ENCODE results near the gene PKP1.

PKP1 gene

DNA sequence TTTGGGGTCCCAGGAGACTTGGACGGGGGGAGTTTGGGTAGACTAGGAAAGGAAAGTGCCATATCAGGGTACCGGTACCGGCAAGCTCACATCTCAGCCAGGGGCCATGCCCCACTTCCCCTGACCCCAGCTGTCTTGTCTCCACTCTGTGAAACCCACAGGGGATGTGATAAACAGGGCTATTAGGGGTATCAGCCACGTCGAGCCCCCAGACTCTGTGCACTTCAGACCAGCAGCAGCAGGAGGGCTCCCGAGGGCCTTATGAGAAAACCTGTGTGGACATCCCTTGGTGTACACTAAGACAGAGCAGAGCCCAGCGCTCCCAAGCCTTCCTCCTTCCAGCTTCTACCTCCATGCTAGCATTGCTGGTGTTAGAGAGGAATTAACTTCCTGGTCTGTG lies 47.9 kb downstream of the PKP1 start:
- no peak for DNase-seq

DNA sequence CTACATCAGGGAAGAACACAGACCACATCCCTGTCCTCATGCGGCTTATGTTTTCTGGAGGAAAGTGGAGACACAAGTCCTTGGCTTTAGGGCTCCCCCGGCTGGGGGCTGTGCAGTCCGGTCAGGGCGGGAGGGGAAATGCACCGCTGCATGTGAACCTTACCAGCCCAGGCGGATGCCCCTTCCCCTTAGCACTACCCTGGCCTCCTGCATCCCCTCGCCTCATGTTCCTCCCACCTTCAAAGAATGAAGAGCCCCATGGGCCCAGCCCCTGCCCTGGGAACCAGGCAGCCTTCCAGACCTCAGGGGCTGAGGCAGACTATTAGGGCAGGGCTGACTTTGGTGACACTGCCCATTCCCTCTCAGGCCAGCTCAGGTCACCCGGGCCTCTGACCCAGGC lies 48.7 kb downstream of the PKP1 start:
- no peak for DNase-seq

DNA sequence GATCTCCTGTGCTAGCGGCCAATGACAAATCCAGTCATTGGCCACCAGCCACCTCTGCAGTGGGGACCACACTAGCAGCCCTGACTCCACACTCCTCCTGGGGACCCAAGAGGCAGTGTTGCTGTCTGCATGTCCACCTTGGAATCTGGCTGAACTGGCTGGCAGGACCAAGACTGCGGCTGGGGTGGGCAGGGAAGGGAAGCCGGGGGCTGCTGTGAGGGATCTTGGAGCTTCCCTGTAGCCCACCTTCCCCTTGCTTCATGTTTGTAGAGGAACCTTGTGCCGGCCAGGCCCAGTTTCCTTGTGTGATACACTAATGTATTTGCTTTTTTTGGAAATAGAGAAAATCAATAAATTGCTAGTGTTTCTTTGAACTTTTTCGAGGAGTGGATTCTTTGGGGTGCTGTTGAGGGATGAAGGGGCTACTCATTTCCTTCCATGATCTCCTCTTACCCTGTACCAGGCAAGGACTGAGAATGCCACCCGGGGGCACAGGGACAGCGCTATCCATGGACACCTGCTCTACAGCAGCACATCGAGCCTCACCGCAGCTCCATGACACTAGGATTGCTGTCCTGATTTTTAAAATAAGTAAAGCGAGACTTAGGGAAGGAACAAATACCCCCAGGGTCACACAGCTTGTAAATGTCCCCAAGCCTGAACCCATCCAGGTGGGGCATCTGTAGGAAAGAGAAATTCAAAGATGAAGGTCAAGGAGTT lies 49.5 kb downstream of the PKP1 start:
- no peak for DNase-seq

GRCh38 chr1:201334325-201335173 lies 51.2 kb downstream of the PKP1 start:
- DNase-seq: no peak

DNA sequence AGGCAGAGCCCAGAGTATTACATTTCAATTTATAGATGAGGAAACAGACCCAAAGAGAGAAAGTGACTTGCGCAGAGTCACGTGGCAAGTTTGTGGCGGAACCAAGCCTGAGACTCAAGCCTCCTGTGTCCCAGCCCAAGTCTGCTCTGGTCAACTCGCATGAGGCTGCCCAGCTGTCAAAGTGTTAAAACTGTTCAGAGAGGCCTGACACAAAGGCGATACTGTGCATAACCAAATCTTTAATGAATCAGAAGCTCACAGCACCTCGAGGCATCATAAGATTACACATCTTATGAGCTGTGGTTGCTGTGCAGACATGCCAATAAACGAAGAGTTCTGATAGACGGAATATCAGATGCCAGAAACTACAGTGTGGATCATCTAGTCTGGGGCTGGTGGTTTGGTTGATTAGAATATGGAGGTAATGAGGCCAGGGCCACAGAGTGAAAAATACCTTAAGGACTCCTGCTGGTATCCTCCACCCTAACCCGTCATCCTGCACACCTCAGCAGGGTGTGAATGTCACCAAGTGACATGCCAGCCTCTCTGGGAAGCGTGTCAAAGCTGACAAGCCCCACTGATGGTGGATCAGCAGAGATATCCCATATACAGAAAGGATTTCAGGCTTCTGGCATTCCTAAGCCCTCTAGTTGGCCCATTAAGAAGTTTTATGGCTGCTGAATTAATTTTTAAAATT lies 52.0 kb downstream of the PKP1 start:
- DNase-seq: no peak

- DNase-seq: no peak
Observed at GRCh38 chr1:201335901-201336300, 52.6 kb downstream of the PKP1 start.

GRCh38 chr1:201336711-201337450 lies 53.6 kb downstream of the PKP1 start:
- DNase-seq: no peak

- no peak for DNase-seq
Observed at GRCh38 chr1:201341377-201341776, 58.1 kb downstream of the PKP1 start.

- no peak for DNase-seq
Observed at GRCh38 chr1:201344206-201345080, 61.1 kb downstream of the PKP1 start.

GRCh38 chr1:201345081-201345355 lies 61.7 kb downstream of the PKP1 start:
- no peak for DNase-seq

DNA sequence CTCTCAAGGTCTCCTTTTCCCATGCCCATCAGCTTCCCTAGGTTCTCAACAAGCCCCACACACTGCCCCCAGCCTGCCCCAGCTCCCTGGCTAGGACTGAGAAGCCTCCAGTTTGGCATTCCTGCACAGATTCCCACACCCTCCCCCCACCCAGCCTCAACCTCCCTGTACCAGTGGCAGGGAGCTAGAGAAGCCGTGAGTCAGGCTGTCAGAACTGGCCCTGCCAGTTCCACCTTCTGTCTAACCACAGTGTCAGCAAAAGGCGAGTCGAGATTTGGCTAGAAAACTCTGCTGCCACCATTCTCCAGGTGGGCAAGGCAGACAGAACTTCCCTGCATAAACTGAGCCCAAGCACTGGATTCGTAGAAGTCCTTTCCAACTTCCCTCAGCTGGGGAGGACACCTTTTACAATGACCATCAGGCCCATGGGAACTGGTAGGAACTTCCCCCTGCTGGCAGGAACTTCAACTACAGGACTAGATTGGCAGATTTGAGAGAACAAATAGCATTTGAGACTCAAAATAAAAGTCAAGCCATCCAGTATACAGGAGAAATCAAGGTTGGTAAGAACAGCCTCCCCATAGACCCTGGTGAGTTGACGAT lies 63.1 kb downstream of the PKP1 start:
- no peak for DNase-seq

- DNase-seq: no peak
Observed at GRCh38 chr1:201346987-201347386, 63.7 kb downstream of the PKP1 start.

DNA sequence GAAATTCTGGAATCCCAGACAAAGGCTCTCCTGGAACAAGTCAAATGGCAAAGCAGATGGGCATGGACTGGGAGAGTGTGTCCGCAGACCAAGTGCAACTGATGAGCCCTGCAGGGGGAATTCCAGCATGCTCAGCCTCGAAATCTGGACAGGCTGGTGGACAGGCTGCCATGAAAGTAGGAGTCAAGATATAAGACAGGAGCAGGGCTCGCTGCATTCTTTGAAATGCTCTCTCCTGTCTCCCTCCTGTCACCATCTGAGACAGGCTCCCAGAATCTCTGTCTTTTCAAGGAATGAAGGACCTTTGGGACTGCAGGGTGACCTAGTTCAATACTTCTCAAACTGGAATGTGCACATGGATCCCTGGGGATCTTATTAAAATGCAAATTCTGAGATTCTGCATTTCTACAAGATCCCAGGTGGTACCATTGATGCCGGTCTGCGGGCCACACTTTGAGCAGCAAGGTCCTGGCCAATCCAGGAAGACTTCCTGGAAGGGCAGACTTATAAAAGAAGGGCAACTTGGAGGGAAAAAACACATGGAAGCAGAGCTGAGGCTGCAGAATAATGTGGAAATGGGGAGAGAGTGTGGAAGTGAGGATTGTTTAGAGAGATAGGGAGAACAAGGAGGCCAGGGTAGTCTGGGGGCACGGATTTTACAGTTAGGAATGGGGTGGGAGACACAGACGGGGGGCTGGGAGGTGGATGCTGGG lies 64.3 kb downstream of the PKP1 start:
- DNase-seq: no peak

- peak in 1 of 2 experiments; percentile 25 for DNase-seq
Observed at GRCh38 chr1:201348211-201348566, 64.9 kb downstream of the PKP1 start.

DNA sequence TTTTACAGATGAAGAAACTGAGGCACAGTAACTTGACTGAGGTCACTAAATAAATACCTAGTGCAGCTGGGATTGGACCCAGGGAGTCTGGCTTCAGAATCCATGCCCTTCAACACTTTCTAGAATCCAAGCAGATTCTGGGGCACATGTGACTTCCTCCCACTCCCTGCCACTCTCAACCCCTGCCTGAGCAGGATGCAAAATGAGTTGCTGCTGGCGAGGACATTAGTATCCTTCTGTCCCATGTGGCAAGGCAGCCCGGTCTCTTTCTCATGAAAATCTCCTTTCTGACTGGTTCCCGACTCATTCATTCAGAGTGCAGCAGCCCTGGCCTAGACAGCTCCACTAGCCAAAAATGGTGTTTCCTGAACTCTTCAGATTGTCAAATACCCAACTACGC lies 65.8 kb downstream of the PKP1 start:
- DNase-seq: no peak

DNA sequence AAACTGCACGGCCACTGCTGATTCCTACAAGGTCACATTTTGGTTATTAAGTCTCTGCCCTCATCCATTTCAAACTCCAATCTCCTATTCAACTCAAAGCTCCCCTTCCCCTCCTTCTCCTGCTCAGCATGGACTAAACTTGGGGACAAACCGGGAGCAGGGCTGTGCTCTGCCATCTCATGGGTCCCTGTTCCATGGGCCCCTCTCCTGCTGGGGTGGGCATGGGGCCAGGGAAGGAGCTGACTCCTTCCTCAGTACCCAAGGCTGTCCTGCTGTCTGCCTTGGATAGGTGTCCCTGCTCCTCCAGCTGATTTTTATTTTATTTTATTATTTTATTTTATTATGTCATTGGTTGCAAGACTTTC lies 67.0 kb downstream of the PKP1 start:
- DNase-seq: no peak

DNA sequence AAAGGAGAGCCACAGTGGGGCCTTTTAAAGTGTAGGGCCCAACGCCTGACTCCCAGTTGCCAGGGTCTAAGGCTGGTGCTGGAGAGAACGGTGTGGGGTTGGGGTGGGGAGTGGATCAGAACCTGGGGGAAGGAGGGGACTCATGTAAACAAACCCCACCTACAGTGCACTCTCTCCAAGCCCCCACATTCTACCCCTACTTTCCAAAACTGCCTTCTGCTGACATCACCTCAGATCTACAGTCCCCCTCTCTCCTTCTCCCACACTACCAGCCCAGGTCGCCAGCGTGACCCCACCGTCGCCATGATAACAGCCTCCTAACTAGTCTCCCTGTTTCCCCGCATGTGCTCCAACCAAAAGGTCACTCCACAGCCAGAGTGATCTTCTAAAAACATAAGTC lies 67.6 kb downstream of the PKP1 start:
- no peak for DNase-seq

- DNase-seq: no peak
Observed at GRCh38 chr1:201351617-201352016, 68.3 kb downstream of the PKP1 start.

- DNase-seq: no peak
Observed at GRCh38 chr1:201353186-201353940, 70.1 kb downstream of the PKP1 start.

DNA sequence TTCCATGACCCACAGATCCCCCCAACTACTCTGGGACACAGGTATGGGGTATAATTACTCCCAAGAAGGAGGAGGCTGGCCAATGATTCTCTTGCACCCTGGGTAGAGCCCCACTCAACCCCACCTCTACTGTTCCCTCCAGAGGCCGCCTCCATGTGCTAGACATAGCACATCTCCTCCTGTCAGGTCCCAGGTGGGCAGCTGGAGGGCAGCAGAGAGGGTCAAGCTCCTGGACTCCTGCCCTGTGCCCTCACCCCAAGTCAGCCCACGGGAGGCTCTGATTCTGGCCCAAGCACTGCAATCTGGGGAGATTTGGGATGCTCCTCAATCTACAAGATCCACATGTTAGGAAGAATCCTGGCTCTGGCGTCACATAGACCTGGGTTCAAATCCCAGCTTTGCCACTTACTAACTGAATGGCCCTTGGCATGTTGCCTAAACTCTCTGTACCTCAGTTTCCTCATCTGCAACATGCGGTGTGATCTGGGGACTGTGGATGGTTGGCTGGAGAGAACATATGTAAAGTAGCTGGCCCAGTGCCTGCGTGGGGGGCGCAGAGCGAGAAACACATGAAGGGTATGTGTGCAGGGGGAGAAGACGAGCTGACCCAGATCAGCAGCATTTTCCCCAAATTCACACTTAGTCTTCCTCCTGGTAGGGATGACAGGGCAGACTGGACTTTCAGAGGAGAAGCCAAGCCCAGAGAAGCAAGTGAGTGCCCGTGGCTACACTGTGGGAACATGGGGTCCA lies 71.0 kb downstream of the PKP1 start:
- DNase-seq: no peak

Data from SHP77 (cell line).